ENCODE measurements around the gene IL16. TPM values are rescaled to one million over a fixed set of nuclear protein-coding genes. Genes with fewer than 3 reads are reported as not detected.

The IL16 gene
- total RNA-seq, 2 donors from 2014 or later: 32.3 to 84.1 TPM

DNA sequence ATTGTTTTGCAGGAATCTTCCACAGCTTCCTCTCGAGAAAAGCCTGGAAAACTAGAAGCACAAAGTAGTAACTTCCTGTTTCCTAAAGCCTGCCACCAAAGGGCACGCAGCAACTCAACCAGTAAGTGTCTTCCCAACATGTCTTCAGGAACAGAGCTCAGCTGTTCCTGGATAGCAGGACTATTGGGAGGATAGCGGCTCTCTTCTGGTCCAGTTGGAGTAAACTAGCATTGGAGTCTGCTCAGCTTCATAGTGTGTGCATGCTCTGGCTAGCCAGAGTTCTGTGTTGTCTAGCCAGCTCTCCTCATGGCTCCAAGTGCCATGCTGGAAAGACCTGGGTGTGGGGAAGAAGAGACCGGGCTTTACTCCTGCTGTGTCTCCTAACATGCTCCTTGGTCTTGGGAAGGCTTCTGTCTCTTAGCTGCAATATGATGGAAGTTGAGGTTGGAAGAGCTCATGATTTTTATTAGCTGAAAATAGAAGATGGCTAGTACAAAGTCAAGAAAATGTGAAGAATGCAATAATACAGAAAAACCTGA is 63.1 kb downstream of the IL16 start:
- Mint-ChIP-seq H3K9me3 (no peaks in the 10 kb centered on the region), H3K27ac (no peak overlapping the region), H3K27me3 (peaks cover 23 to 28% of the 10 kb centered on the region in 2 donors), H3K36me3 (no peaks in the 10 kb centered on the region), H3K4me1 (ENCODE audit: low read depth in 2 of 2) (peaks cover 0 to under 1% of the 10 kb centered on the region in 2 donors), H3K4me3 (no peak overlapping the region)
- DNase-seq (ENCODE audit: low spot score) (no peak), ATAC-seq (no peak)

DNA sequence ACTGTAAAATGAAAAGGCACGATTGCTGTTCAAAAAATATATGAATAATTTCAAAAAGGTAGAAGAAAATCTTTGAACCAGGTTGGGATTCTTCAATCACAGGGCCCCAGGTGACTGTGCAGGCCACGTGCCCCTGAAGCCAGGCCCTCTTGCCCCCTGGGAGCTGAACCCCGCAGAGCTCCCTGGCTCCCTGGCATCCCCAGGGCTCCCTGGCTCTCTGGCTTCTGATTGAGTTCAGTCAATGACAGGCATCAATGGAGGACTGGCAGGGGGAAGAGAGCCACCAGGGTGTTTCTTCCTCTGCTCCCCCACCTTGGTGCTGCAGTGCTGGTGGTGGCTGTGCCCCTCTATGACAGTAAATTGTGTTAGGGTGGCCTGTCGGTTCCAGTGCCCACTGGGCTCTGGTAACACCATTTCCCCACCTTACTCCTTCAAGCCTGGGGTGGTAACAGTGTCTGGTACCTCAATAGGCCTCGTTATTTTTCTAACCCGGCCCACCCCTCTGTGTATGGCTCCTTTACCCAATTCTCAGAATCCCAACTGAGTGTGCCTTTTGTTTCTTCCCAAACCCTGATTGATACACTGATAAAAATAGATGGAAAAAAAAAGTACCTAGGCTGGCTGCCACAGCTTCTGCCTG is 64.6 kb downstream of the IL16 start:
- no peaks in the 10 kb centered on the region for H3K9me3 Mint-ChIP-seq

DNA sequence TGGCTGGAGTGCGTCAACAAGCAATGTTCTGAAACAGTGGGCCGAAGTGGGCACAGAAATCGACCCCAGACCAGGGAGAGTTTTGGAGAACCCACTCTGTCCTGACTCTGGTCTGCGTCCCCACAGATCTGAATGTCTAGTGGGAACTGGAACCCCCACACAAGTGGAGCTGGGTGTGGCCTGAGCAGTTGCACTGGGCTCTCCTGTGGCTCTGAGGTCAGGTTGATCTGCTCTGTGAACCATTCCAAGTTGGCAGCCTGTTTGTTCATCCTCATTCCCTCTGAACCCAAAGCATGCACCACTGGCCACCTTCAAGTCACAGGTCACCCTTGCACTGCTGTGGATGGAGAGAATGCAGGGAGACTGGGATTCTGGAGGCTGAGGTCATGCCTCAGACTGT is 66.8 kb downstream of the IL16 start:
- DNase-seq (ENCODE audit: low spot score): no peak
- H3K4me1 Mint-ChIP-seq (ENCODE audit: low read depth in 2 of 2): peaks cover 18 to 19% of the 10 kb centered on the region in 2 donors
- no peaks in the 10 kb centered on the region for H3K36me3 Mint-ChIP-seq
- no peak overlapping the region for H3K4me3 Mint-ChIP-seq
- H3K27me3 Mint-ChIP-seq: peaks cover 19 to 23% of the 10 kb centered on the region in 2 donors
- no peak overlapping the region for H3K27ac Mint-ChIP-seq
- no peaks in the 10 kb centered on the region for H3K9me3 Mint-ChIP-seq
- no peak for ATAC-seq

More for the DNA sequence above, 64.6 kb downstream of the IL16 start:
- DNase-seq (ENCODE audit: low spot score): no peak
- no peak overlapping the region for H3K4me3 Mint-ChIP-seq
- no peak for ATAC-seq
- peaks cover 13% of the 10 kb centered on the region in 2 donors for H3K4me1 Mint-ChIP-seq (ENCODE audit: low read depth in 2 of 2)
- peaks cover 32% of the 10 kb centered on the region in 2 donors for H3K27me3 Mint-ChIP-seq
- no peak overlapping the region for H3K27ac Mint-ChIP-seq
- H3K36me3 Mint-ChIP-seq: no peaks in the 10 kb centered on the region

DNA sequence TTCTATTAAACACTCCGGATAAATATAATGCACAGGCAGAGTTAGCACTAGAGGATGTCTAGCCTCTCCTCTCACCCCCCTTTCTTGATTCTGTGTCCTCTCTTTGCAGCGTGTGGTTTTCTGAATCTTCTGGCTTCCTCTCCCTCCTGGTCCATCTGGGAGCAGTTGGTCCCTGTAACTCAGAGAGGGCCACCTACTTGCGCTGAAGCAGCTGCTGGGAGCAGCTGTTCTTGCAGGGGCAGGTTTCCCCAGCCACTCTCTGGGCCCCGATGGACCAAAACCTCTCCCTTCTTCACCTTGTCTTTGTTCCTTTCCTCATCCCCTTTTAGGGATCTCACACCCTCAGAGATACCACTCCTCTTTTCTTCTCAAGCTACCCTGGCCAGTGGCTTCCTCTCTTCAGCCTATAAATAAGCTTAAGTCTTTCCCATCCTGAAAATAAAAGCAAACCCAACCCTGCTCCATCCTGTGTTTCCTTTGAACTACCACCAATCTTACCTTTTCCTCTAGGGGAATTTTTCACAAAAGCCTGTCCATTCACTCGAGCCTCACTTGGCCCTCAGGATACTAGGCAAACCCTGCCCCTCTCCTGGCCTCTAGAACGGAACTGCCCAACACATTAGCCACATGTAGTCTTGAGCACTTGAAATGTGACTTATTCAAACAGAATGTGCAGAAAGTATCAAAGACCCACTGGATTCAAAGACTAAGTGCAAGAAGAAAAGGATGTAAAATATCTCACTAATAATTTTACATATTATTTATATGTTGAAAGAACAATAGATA is 67.6 kb downstream of the IL16 start:
- Mint-ChIP-seq H3K9me3 (no peaks in the 10 kb centered on the region), H3K27ac (no peak overlapping the region)

DNA sequence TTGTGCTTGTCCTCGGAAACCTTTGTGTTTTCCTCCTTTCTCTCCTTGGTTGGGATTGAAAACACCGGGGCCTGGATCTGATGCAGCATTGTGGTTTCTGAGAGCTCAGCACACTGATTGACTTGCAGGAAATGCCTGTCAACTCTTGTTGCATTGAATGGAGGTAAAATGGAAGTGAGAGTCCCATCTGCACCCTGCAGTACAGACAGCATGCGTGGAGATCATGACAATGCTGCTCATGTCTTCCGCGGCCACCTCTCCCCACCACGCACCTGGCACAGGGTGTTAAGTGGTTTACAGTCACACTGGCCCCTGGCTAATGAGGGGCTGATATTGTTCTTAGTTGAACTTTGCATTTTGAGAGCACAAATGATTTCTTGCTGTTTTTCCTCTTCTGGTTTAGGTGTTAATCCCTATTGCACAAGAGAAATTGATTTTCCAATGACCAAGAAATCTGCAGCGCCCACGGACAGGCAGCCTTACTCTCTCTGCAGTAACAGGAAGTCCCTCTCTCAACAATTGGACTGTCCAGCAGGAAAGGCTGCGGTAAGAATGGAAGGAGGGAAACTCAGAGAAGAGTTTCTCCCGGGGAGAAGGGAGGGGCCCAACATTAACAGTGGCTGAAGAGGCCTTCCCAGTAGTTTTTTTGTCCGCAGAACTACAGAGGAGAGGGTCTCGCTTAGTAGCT is 68.7 kb downstream of the IL16 start:
- H3K9me3 Mint-ChIP-seq: no peaks in the 10 kb centered on the region
- H3K27me3 Mint-ChIP-seq: peaks cover 13 to 19% of the 10 kb centered on the region in 2 donors
- H3K4me3 Mint-ChIP-seq: peak overlapping the region; percentile 63
- peaks cover 18 to 22% of the 10 kb centered on the region in 2 donors for H3K4me1 Mint-ChIP-seq (ENCODE audit: low read depth in 2 of 2)
- ATAC-seq (no peak), DNase-seq (ENCODE audit: low spot score) (no peak)
- no peak overlapping the region for H3K27ac Mint-ChIP-seq
- no peaks in the 10 kb centered on the region for H3K36me3 Mint-ChIP-seq

More for the DNA sequence above, 67.6 kb downstream of the IL16 start:
- DNase-seq (ENCODE audit: low spot score): no peak
- Mint-ChIP-seq H3K4me1 (ENCODE audit: low read depth in 2 of 2) (peaks cover 18 to 19% of the 10 kb centered on the region in 2 donors), H3K36me3 (no peaks in the 10 kb centered on the region), H3K27me3 (peaks cover 19% of the 10 kb centered on the region in 2 donors), H3K4me3 (no peak overlapping the region)
- no peak for ATAC-seq

DNA sequence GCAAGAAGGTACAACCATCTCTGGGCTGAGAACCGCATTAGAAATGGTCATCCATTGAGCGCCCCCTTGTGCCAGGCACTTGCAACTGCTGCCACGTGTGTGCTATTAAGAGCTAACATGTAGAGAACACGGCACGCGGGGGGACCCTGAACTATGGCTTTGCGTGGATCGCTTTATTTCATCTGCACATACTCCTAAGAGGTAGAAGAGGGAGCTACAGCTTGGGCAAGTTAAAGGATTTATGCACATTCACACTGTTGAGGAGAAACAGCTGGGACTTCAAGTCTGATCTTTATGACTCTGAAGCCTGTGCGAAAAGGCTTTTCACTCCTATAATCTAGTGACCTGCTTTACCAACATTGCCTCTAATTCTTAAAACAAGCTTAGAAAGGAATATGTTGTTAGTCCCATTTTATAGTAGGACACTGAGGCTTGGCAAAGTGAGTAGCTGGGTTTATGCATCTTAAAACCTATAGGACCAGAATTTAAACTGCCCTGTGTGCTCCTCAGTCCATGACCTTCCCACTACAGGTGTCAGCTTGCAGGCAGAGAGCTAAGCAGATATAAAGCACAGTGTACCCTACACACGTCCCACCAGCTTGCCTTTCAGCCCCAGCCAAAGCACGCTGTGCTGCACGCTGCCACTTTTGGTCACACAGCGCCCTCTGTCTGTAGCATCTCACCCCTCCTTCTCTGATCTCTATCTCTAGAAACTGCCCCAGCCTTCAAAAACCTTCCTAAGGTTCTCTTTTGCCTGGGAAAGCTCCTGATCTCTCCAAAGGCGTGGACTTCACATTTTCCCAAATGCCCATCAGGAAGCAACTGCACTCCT is 69.5 kb downstream of the IL16 start:
- Mint-ChIP-seq H3K36me3 (no peaks in the 10 kb centered on the region), H3K4me3 (peak overlapping the region; percentile 63), H3K27me3 (peaks cover 13 to 19% of the 10 kb centered on the region in 2 donors), H3K4me1 (ENCODE audit: low read depth in 2 of 2) (peaks cover 18 to 22% of the 10 kb centered on the region in 2 donors), H3K9me3 (no peaks in the 10 kb centered on the region), H3K27ac (no peak overlapping the region)
- DNase-seq (ENCODE audit: low spot score) (peak; percentile 85), ATAC-seq (peak; percentile 90 to 92)

DNA sequence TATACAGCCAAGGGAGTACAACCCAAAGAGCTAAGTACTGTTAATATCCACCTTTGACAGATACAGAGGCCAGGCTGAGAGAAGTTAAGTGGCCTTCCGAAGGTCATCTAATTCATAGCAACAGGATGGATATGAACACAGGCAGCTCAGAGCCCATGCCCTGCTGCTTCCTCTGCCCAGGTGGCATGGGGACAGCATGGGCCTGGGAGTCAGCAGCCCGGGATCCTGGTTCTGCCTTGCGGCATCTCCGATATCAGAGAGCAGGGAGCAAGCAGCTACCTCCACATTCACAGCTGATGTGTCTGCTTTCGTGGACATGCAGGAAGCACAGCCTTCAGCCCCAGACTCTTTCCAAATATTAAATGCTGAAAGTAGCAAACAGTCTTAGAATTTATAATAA is 71.7 kb downstream of the IL16 start:
- peaks cover 13 to 19% of the 10 kb centered on the region in 2 donors for H3K27me3 Mint-ChIP-seq
- no peaks in the 10 kb centered on the region for H3K9me3 Mint-ChIP-seq
- H3K4me1 Mint-ChIP-seq (ENCODE audit: low read depth in 2 of 2): peaks cover 18 to 22% of the 10 kb centered on the region in 2 donors
- ATAC-seq (no peak), DNase-seq (ENCODE audit: low spot score) (no peak)
- H3K36me3 Mint-ChIP-seq: no peaks in the 10 kb centered on the region
- no peak overlapping the region for H3K27ac Mint-ChIP-seq
- no peak overlapping the region for H3K4me3 Mint-ChIP-seq

DNA sequence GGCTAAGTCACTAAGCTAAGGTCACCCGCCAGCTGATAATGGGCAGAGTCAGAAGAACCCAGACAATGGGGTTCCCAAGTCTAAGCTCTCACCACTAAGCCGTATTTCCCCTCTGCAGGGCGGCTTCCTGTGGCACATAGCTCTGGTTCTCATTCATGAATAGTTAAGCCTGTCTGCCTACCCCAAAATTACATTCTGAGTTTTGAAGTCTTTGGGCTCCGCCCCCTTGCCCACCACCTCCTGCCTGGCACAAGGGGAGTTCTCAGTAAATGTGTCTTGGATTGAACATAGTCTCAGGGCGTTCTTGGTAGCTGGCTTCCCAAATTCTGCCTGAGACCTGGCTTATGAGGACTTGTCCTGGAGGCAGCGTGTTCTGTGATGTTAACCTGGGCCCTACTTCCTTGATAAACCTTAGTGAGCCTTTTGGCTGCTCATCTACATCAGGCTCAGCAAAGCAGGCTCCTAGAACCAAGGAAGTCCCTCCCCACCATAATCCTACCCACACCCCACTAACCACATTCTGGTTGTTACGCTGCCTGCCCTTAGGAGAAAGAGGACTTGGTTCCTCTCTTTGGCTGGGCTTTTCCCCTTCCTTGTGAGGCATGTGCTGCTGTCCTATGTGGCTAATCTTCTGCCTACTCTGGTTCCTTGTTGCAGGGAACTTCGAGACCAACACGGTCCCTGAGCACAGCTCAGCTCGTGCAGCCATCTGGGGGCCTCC is 72.4 kb downstream of the IL16 start:
- Mint-ChIP-seq H3K27me3 (peaks cover 13 to 17% of the 10 kb centered on the region in 2 donors), H3K27ac (no peak overlapping the region), H3K9me3 (no peaks in the 10 kb centered on the region), H3K4me1 (ENCODE audit: low read depth in 2 of 2) (peaks cover 18 to 22% of the 10 kb centered on the region in 2 donors), H3K4me3 (no peak overlapping the region), H3K36me3 (no peaks in the 10 kb centered on the region)
- DNase-seq (ENCODE audit: low spot score): no peak
- ATAC-seq: no peak

DNA sequence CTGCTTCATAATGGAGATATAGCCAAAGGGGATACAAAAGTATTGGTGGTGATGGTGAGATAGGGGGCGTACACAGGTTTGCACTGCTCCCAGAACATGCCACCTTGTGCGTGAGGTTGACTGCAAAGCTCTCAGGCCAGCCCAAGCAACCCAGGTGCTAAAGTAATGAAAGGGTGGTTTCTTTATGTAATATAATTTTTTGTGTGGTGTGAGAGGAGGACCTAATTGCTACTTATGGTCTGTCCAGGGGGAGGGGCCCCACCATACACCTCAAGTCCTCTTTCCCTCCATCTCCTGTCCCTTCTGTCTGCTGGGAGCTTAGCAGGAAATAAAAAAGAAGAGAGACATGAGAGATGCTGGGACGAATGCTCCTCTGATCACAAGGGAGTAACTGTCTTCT is 73.5 kb downstream of the IL16 start:
- no peaks in the 10 kb centered on the region for H3K9me3 Mint-ChIP-seq
- no peaks in the 10 kb centered on the region for H3K36me3 Mint-ChIP-seq

DNA sequence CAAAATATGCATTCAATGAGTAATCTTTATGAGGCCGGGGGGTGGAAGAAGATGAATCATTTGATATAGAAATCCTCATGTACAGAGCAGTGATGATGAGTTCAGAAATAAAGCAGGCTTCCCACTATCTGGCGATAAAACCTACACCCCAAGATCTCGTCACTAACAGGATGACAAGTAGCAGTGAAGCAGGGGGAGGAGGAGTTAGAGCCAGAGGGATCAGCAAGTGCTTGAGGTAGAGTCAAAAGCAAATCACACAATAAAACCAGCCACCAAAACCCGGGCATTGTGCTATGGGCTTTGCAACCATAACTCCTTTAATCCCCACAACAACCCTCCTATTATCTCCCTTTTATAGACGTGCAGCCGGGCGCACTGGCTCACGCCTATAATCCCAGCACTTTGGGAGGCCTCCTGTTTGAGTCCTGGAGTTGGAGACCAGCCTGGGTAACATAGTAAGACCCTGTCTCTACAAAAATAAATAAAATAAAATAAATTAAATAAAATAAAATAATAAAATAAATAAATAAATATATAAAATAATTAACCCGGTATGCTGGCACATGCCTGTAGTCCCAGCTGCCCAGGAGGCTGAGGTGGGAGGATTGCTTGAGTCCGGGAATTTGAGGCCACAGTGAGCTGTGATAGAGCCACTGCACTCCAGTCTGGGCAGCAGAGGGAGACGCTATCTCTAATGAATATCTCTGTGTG is 74.3 kb downstream of the IL16 start:
- peaks cover 19 to 20% of the 10 kb centered on the region in 2 donors for H3K4me1 Mint-ChIP-seq (ENCODE audit: low read depth in 2 of 2)
- ATAC-seq: no peak
- DNase-seq (ENCODE audit: low spot score): no peak
- H3K27ac Mint-ChIP-seq: no peak overlapping the region
- H3K4me3 Mint-ChIP-seq: no peak overlapping the region
- no peaks in the 10 kb centered on the region for H3K36me3 Mint-ChIP-seq
- H3K9me3 Mint-ChIP-seq: no peaks in the 10 kb centered on the region
- H3K27me3 Mint-ChIP-seq: no peaks in the 10 kb centered on the region

More for the DNA sequence above, 73.5 kb downstream of the IL16 start:
- no peak for ATAC-seq
- peaks cover 4 to 5% of the 10 kb centered on the region in 2 donors for H3K27me3 Mint-ChIP-seq
- peaks cover 24 to 25% of the 10 kb centered on the region in 2 donors for H3K4me1 Mint-ChIP-seq (ENCODE audit: low read depth in 2 of 2)
- H3K4me3 Mint-ChIP-seq: no peak overlapping the region
- DNase-seq (ENCODE audit: low spot score): no peak
- H3K27ac Mint-ChIP-seq: no peak overlapping the region

DNA sequence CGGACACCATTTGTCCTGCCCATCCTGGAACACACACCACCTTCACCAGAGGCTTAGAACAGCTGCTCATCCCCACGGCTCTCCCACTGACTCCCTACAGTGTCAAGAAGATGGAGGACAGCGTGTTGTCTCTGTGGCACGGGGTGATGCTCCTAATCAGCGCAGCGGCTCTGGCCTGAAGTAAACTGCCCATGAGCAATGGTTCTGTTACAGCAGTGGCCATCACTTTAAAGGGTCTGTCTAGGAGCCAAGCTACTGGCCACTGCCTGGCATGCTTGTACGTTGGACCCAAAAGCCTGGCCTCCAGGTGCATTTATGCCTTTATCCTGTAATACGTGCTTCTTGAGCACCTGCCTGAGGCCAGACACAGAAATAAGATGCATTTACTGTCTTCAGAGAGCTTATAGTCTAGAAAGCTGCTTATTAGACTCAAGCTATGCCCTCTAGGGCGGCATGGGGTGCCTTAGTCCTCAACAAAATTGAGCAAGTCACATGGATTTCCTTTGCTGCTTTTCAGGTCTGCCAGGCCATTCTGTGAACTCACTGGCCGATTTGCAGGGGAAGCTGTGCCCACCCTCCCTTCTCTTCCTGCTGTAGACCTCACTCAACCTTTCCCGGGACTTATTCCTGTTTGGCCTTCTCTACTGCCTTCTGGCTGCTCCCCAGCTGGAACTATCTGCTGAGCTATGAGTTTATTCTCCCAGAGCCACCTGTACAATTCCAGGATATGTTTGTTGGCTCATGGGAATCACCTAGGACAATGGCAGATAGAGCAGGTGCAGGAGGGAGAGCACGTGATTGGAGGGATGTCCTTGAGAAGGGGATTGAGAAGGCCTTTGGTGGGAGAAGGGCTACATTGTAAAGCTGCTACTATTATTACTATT is 75.3 kb downstream of the IL16 start:
- Mint-ChIP-seq H3K9me3 (no peaks in the 10 kb centered on the region), H3K4me3 (no peak overlapping the region), H3K27me3 (no peaks in the 10 kb centered on the region), H3K4me1 (ENCODE audit: low read depth in 2 of 2) (peaks cover 12% of the 10 kb centered on the region in 2 donors), H3K27ac (no peak overlapping the region), H3K36me3 (peaks cover 7% of the 10 kb centered on the region)
- ATAC-seq (no peak), DNase-seq (ENCODE audit: low spot score) (no peak)

Measured in natural killer cell treated with Interleukin-12 subunit alpha and Interleukin-12 subunit beta and Interleukin-15 and Interleukin-18, amount 100 ng/mL, for 72 hours (primary cell).